ENCODE data around the gene ANKRD34A.

Gene ANKRD34A

GRCh38 chr1:145994391-145995120 is 30.2 kb upstream of the ANKRD34A start:
- DNase-seq (ENCODE audit: low read depth): no peak
- peak overlapping the region; percentile 99 for H3K4me3 ChIP-seq (ENCODE audit: low read length)
- TF ChIP-seq, protein P1, sequence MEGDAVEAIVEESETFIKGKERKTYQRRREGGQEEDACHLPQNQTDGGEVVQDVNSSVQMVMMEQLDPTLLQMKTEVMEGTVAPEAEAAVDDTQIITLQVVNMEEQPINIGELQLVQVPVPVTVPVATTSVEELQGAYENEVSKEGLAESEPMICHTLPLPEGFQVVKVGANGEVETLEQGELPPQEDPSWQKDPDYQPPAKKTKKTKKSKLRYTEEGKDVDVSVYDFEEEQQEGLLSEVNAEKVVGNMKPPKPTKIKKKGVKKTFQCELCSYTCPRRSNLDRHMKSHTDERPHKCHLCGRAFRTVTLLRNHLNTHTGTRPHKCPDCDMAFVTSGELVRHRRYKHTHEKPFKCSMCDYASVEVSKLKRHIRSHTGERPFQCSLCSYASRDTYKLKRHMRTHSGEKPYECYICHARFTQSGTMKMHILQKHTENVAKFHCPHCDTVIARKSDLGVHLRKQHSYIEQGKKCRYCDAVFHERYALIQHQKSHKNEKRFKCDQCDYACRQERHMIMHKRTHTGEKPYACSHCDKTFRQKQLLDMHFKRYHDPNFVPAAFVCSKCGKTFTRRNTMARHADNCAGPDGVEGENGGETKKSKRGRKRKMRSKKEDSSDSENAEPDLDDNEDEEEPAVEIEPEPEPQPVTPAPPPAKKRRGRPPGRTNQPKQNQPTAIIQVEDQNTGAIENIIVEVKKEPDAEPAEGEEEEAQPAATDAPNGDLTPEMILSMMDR (conservative IDR thresholded peaks at IDR 0.05; ENCODE audit: low read length): no peak

GRCh38 chr1:145993618-145994390 is 29.4 kb upstream of the ANKRD34A start:
- DNase-seq (ENCODE audit: low read depth): no peak
- H3K4me3 ChIP-seq (ENCODE audit: low read length): peak overlapping the region; percentile 99
- TF ChIP-seq, protein P1 (conservative IDR thresholded peaks at IDR 0.05; ENCODE audit: low read length): no peak

GRCh38 chr1:145992958-145993617 is 28.7 kb upstream of the ANKRD34A start:
- DNase-seq (ENCODE audit: low read depth): no peak
- peak overlapping the region; percentile 99 for H3K4me3 ChIP-seq (ENCODE audit: low read length)
- TF ChIP-seq, protein P1 (conservative IDR thresholded peaks at IDR 0.05; ENCODE audit: low read length): no peak

- TF ChIP-seq, protein P1 (conservative IDR thresholded peaks at IDR 0.05; ENCODE audit: low read length): no peak
- peak overlapping the region; percentile 8; the same call in 1 of the 2 replicates for H3K4me3 ChIP-seq (ENCODE audit: low read length)
- DNase-seq (ENCODE audit: low read depth): no peak
Measured at GRCh38 chr1:145992502-145992936, 28.1 kb upstream of the ANKRD34A start.

DNA sequence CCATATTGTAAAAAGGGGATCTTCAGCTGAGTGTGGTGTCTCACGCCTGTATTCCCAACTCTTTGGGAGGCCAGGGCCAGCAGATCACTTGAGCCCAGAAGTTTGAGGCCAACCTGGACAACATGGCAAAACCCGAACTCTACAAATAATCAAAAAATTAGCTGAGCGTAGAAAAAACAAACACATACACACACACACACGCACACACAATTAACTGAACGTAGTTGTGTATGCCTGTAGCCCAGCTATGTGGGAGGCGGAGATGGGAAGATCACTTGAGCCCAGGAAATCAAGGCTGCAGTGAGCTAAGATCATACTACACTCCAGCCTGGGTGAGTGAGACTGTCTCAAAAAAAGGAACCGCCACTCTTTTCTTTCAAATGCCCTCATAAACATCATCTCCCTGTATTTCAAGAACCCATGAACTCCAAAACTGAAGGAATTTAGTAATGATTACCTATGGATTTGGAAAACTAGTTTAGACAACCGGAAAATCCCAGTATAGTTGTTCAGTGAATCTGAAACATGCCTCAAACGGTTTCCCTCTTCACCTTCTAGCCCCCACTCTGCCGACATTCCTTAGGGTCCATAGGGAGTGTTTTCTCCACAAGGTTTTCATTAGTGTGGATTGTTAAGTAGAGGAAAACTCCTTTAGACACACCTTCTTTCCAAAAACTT is 27.5 kb upstream of the ANKRD34A start:
- TF ChIP-seq, protein P1 (conservative IDR thresholded peaks at IDR 0.05; ENCODE audit: low read length): no peak
- no peak overlapping the region for H3K4me3 ChIP-seq (ENCODE audit: low read length)
- DNase-seq (ENCODE audit: low read depth): no peak

DNA sequence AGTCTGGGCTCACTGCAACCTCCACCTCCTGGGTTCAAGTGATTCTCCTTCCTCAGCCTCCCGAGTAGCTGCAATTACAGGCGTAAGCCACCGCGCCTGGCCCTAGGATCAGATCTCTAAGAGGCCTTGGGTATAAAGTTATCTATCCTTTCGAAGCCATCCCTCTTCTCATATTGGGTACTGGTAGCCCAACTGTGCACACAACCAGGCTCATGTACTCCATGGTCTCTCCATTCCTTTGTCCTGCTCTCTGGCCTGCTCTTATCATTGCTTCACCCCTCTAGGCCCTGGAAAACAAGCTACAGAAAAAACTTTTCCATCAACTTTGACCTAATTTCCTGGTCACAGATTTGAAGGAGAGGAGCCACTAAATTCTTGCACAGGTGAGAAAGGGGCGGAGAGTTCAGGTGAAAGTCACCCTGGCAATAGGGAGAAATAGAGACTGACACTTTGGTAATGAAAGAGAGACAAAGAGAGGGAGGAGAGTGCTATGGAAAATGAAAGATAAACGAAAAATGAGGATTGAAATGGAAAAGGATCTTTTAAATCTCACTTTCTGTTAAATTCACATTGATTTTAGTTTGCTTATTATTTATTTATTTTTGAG is 26.0 kb upstream of the ANKRD34A start:
- DNase-seq (ENCODE audit: low read depth): no peak
- no peak overlapping the region for H3K4me3 ChIP-seq (ENCODE audit: low read length)
- TF ChIP-seq, protein P1 (conservative IDR thresholded peaks at IDR 0.05; ENCODE audit: low read length): no peak
